CD4-positive, alpha-beta T cell treated with Interleukin-21 for 1 hour (primary cell): ENCODE data around the gene FANCM.
"Not testable (repeated sequence)": the region's sequence is repeated elsewhere in the genome, so short reads cannot be mapped to it uniquely, and the experiment has no call there.

Source experiments
- DNase-seq: peaks from one replicate; pipeline ENCODE4 v3.0.0-alpha.2; 2020

Gene FANCM

GRCh38 chr14:45145214-45145613, 9.5 kb downstream of the FANCM start:
- no peak for DNase-seq

GRCh38 chr14:45149602-45150001, 13.9 kb downstream of the FANCM start:
- DNase-seq: no peak

GRCh38 chr14:45150386-45150890, 14.7 kb downstream of the FANCM start:
- DNase-seq: no peak

- no peak for DNase-seq
These were observed 20.3 kb downstream of the FANCM start for GRCh38 chr14:45156067-45156466.

- DNase-seq: no peak
These were observed 34.2 kb downstream of the FANCM start for GRCh38 chr14:45169906-45170305.

- DNase-seq: no peak
These were observed 41.3 kb downstream of the FANCM start for GRCh38 chr14:45177076-45177475.

- DNase-seq: no peak
These were observed 45.6 kb downstream of the FANCM start for GRCh38 chr14:45181329-45181728.

- no peak for DNase-seq
These were observed 46.1 kb downstream of the FANCM start for GRCh38 chr14:45181806-45182205.

- DNase-seq: no peak
These were observed 49.5 kb downstream of the FANCM start for GRCh38 chr14:45185100-45185814.

- no peak for DNase-seq
These were observed 59.2 kb downstream of the FANCM start for GRCh38 chr14:45194964-45195363.

GRCh38 chr14:45198551-45198950, 62.8 kb downstream of the FANCM start:
- no peak for DNase-seq

GRCh38 chr14:45199230-45199629, 63.5 kb downstream of the FANCM start:
- no peak for DNase-seq

GRCh38 chr14:45201905-45202304, 66.2 kb downstream of the FANCM start:
- DNase-seq: peak; percentile 21

GRCh38 chr14:45204241-45204640, 68.5 kb downstream of the FANCM start:
- DNase-seq: no peak

- no peak for DNase-seq
These were observed 74.4 kb downstream of the FANCM start for GRCh38 chr14:45210159-45210558.

GRCh38 chr14:45211295-45211694, 75.6 kb downstream of the FANCM start:
- no peak for DNase-seq

GRCh38 chr14:45212231-45212630, 76.5 kb downstream of the FANCM start:
- DNase-seq: no peak

- not testable (repeated sequence) for DNase-seq
These were observed 78.0 kb downstream of the FANCM start for GRCh38 chr14:45213716-45214115.

GRCh38 chr14:45214341-45214740, 78.6 kb downstream of the FANCM start:
- not testable (repeated sequence) for DNase-seq

GRCh38 chr14:45222485-45223262, 86.9 kb downstream of the FANCM start:
- DNase-seq: no peak

GRCh38 chr14:45227566-45227965, 91.8 kb downstream of the FANCM start:
- DNase-seq: no peak

GRCh38 chr14:45238988-45239387, 103.3 kb downstream of the FANCM start:
- no peak for DNase-seq

- no peak for DNase-seq
These were observed 107.0 kb downstream of the FANCM start for GRCh38 chr14:45242706-45243105.

- DNase-seq: no peak
These were observed 110.4 kb downstream of the FANCM start for GRCh38 chr14:45246151-45246550.
